Measurements from ENCODE around the gene HDAC5. TPM values are rescaled to one million over a fixed set of nuclear protein-coding genes. Genes with fewer than 3 reads are reported as not detected.
A peak's percentile ranks its signal among the peaks of the same experiment; 100 is the strongest.

HDAC5 gene
- total and polyA plus RNA-seq, 2 of the 8 experiments (the other 6 are each of a cell fraction or from before 2014, with no cell fraction given) = 48.5 to 54.4 TPM

- Histone ChIP-seq H3K14ac (ENCODE audit: insufficient read length) (no peak within 1 kb of the TSS), H4K8ac (ENCODE audit: extremely low read depth, insufficient read depth, low read length) (peak within 1 kb of the TSS; percentile 86; the same call in 1 of the 2 replicates), H3K4me3 (ENCODE audit: extremely low read depth in 1 of 4, insufficient read depth in 2 of 4, low read depth in 3 of 4, low read length in 4 of 4) (peak within 1 kb of the TSS in 2 of 4 experiments; percentile 14 to 16; a peak in 4 of 8 replicates), H4K5ac (ENCODE audit: insufficient read length, low read depth, low read length) (peak within 1 kb of the TSS; percentile 16), H2BK20ac (ENCODE audit: low read length) (0 out of 2 replicates have a peak within 1 kb of the TSS, but pooled peaks have one; percentile 48), H3K36me3 (ENCODE audit: control insufficient read depth in 2 of 4, insufficient read depth in 4 of 4, low read length in 3 of 4) (peaks cover 0 to 3% (median 0%) of the 10 kb centered on the region in 4 experiments; a peak in 1 of 8 replicates), H2AK5ac (ENCODE audit: low read depth, low read length) (0 out of 2 replicates have a peak within 1 kb of the TSS, but pooled peaks have one; percentile 8), H2BK12ac (ENCODE audit: low read depth, low read length) (peak within 1 kb of the TSS; percentile 75), H3K56ac (replicated peaks; ENCODE audit: insufficient read length, low read depth, low read length) (no peak within 1 kb of the TSS), H3K23ac (ENCODE audit: insufficient read length) (no peak within 1 kb of the TSS), H3K4ac (replicated peaks; ENCODE audit: insufficient read length, low read depth, low read length) (no peak within 1 kb of the TSS), H3K79me1 (ENCODE audit: low read depth, low read length) (no peaks in the 10 kb centered on the region), H4K20me1 (replicated peaks in 1 of 2; ENCODE audit: control insufficient read depth in 1 of 2, insufficient read depth in 2 of 2, low read length in 2 of 2) (no peaks in the 10 kb centered on the region), H3K27me3 (replicated peaks in 1 of 4; ENCODE audit: control insufficient read depth in 3 of 4, extremely low read depth in 1 of 4, insufficient read depth in 3 of 4, low read length in 3 of 4) (no peaks in the 10 kb centered on the region), H3K18ac (ENCODE audit: extremely low read depth, low read length) (peak within 1 kb of the TSS; percentile 48), H3K23me2 (ENCODE audit: low read depth, low read length) (no peaks in the 10 kb centered on the region), H3K79me2 (ENCODE audit: control insufficient read depth in 1 of 2, insufficient read depth in 2 of 2, low read length in 2 of 2) (no peaks in the 10 kb centered on the region), H2AFZ (ENCODE audit: low read length) (no peak within 1 kb of the TSS), H3K4me1 (replicated peaks in 1 of 4; ENCODE audit: control insufficient read depth in 3 of 4, insufficient read depth in 4 of 4, low read length in 3 of 4) (peaks cover 0 to 15% (median 8%) of the 10 kb centered on the region in 4 experiments; a peak in 5 of 7 replicates), H4K91ac (replicated peaks; ENCODE audit: insufficient read length, low read length) (peak within 1 kb of the TSS; percentile 23), H2BK120ac (replicated peaks; ENCODE audit: low read depth, low read length) (no peak within 1 kb of the TSS), H3K9ac (replicated peaks in 1 of 4; ENCODE audit: extremely low read depth in 1 of 4, low read depth in 3 of 4, low read length in 3 of 4) (no peak within 1 kb of the TSS; a peak in 1 of 7 replicates), H2BK5ac (ENCODE audit: low read depth, low read length) (peak within 1 kb of the TSS; percentile 80), H3K4me2 (ENCODE audit: insufficient read depth in 1 of 2, low read depth in 2 of 2, low read length in 2 of 2) (peak within 1 kb of the TSS; percentile 10 to 40; a peak in 3 of 4 replicates), H2BK15ac (ENCODE audit: low read length) (peak within 1 kb of the TSS; percentile 40; the same call in 1 of the 2 replicates), H3K9me3 (ENCODE audit: insufficient read depth in 2 of 2, low read depth in 1 of 2, low read length in 1 of 2) (no peaks in the 10 kb centered on the region), H3K27ac (ENCODE audit: low read depth, low read length) (peak within 1 kb of the TSS; percentile 56; the same call in 1 of the 2 replicates)
- no peak for DNase-seq (ENCODE audit: low read depth in 1 of 2, low spot score in 2 of 2)
- FAIRE-seq = no peak
- 76% methylated on average over 21 of the region's 21 CpGs; no CpG with 5 or more reads in 1 of the 2 experiments for WGBS, 2 experiments (ENCODE audit: extremely low coverage in 1 of 2, insufficient coverage in 1 of 2, insufficient read length in 1 of 2, insufficient replicate concordance in 2 of 2, low coverage in 1 of 2, low lambda C conversion rate in 2 of 2, missing lambda C conversion rate in 1 of 2)
- ChIA-PET CTCF (ENCODE audit: partially characterized antibody) (interaction anchor here (0.9 to 8.1 kb wide), 21 partner anchors 10 to 188 kb away, joined by 3 to 61 read pairs (median 4); partner anchors contain the start of genes HDAC5, HROB and TMUB2), POLR2A (ENCODE audit: partially characterized antibody) (interaction anchor here (0.6 to 8.7 kb wide), 11 partner anchors 12 to 180 kb away, joined by 3 to 84 read pairs (median 4); partner anchors contain the start of genes HDAC5, LSM12 and TMUB2)
- TF ChIP-seq SIRT6 (IDR thresholded peaks at IDR 0.05; ENCODE audit: low read length) = no peak
- no peak for TF ChIP-seq GABPA (IDR thresholded peaks at IDR 0.05; ENCODE audit: borderline replicate concordance, insufficient read depth, low read length)
- TF ChIP-seq SIX5 (IDR thresholded peaks at IDR 0.05; ENCODE audit: low read depth, low read length) = no peak
- peak; percentile 52 to 58; a peak in 3 of 4 replicates for TF ChIP-seq RAD21 (IDR thresholded peaks at IDR 0.05 in 1 of 2, conservative IDR thresholded peaks at IDR 0.05 in 1 of 2; ENCODE audit: low read depth in 2 of 2, low read length in 2 of 2)
- TF ChIP-seq ATF2 (IDR thresholded peaks at IDR 0.05; ENCODE audit: low read length) = no peak
- no peak for TF ChIP-seq ATF3 (IDR thresholded peaks at IDR 0.05; ENCODE audit: insufficient read depth, low read depth, low read length)
- no peak for TF ChIP-seq TAF7 (optimal IDR thresholded peaks at IDR 0.05; ENCODE audit: borderline replicate concordance, low read depth, low read length)
- TF ChIP-seq TCF12 (IDR thresholded peaks at IDR 0.05; ENCODE audit: low read depth, low read length) = no peak
Observed at GRCh38 chr17:44170499-44171201, 47.2 kb upstream of the HDAC5 start, which contains the start of gene ASB16. ASB16 (plus strand) TSS chr17:44170704; CDS start chr17:44170790, 86 bp downstream.

Data from H1 (cell line).